ENCODE results near the gene MOSPD3. TPM values are rescaled to one million over a fixed set of nuclear protein-coding genes. Genes with fewer than 3 reads are reported as not detected.

MOSPD3 gene
- total RNA-seq, 1 experiment from 2014 or later: 25.0 TPM

DNA sequence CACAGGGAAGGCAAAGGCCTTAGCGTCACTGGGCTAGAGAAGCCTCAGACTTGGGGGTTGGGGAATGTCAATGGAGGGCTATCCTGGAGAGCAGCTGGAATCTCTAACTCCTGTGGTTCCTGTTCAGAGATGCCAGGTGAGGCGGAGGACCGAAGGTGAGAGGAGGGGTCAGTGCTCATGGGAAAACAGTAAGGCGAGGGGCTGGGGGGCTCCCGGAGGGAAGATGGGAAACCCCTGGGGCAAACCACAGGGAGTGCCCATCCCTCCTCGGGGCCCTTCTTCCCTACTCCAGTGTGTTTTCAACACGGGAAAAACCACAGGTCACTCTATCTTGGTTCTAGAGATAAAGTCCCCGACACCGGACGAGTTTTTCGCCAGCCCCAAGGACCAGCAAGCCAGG, 29.7 kb upstream of the MOSPD3 start:
- intact Hi-C loops (cut with micrococcal nuclease; ENCODE audit: unreplicated experiment) (no loop called here), in situ Hi-C loops (cut with HindIII; ENCODE audit: low pct_unique_long_range_greater_than_20kb, low sequenced_read_pairs) (no loop called here)
- Histone ChIP-seq H3K4me1 (ENCODE audit: control insufficient read depth, insufficient read depth, low read length) (peaks cover 12% of the 10 kb centered on the region), H3K9me3 (ENCODE audit: control insufficient read depth, insufficient read depth, low read depth, low read length) (no peaks in the 10 kb centered on the region), H3K27me3 (ENCODE audit: control insufficient read depth, insufficient read depth, low read length) (no peaks in the 10 kb centered on the region), H3K4me3 (ENCODE audit: low read depth in 2 of 2, low read length in 2 of 2) (no peak overlapping the region), H3K36me3 (ENCODE audit: control insufficient read depth, insufficient read depth, low read length) (peaks cover 9% of the 10 kb centered on the region; the same call in 1 of the 2 replicates), H3K27ac (ENCODE audit: low read length) (no peak overlapping the region)
- TF ChIP-seq, protein P1, sequence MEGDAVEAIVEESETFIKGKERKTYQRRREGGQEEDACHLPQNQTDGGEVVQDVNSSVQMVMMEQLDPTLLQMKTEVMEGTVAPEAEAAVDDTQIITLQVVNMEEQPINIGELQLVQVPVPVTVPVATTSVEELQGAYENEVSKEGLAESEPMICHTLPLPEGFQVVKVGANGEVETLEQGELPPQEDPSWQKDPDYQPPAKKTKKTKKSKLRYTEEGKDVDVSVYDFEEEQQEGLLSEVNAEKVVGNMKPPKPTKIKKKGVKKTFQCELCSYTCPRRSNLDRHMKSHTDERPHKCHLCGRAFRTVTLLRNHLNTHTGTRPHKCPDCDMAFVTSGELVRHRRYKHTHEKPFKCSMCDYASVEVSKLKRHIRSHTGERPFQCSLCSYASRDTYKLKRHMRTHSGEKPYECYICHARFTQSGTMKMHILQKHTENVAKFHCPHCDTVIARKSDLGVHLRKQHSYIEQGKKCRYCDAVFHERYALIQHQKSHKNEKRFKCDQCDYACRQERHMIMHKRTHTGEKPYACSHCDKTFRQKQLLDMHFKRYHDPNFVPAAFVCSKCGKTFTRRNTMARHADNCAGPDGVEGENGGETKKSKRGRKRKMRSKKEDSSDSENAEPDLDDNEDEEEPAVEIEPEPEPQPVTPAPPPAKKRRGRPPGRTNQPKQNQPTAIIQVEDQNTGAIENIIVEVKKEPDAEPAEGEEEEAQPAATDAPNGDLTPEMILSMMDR (IDR thresholded peaks at IDR 0.05): no peak
- no peak for TF ChIP-seq SIN3A (IDR thresholded peaks at IDR 0.05; ENCODE audit: borderline replicate concordance, insufficient read depth, low read depth, low read length)
- TF ChIP-seq TCF7L2 (IDR thresholded peaks at IDR 0.05; ENCODE audit: low read depth, low read length): no peak
- TF ChIP-seq, protein P2, sequence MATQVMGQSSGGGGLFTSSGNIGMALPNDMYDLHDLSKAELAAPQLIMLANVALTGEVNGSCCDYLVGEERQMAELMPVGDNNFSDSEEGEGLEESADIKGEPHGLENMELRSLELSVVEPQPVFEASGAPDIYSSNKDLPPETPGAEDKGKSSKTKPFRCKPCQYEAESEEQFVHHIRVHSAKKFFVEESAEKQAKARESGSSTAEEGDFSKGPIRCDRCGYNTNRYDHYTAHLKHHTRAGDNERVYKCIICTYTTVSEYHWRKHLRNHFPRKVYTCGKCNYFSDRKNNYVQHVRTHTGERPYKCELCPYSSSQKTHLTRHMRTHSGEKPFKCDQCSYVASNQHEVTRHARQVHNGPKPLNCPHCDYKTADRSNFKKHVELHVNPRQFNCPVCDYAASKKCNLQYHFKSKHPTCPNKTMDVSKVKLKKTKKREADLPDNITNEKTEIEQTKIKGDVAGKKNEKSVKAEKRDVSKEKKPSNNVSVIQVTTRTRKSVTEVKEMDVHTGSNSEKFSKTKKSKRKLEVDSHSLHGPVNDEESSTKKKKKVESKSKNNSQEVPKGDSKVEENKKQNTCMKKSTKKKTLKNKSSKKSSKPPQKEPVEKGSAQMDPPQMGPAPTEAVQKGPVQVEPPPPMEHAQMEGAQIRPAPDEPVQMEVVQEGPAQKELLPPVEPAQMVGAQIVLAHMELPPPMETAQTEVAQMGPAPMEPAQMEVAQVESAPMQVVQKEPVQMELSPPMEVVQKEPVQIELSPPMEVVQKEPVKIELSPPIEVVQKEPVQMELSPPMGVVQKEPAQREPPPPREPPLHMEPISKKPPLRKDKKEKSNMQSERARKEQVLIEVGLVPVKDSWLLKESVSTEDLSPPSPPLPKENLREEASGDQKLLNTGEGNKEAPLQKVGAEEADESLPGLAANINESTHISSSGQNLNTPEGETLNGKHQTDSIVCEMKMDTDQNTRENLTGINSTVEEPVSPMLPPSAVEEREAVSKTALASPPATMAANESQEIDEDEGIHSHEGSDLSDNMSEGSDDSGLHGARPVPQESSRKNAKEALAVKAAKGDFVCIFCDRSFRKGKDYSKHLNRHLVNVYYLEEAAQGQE (IDR thresholded peaks at IDR 0.05; ENCODE audit: insufficient read depth in 1 of 2, low read depth in 2 of 2, low read length in 1 of 2): no peak
- no peak for TF ChIP-seq POLR2AphosphoS5 (IDR thresholded peaks at IDR 0.05; ENCODE audit: low read depth, low read length)
- no peak for ATAC-seq
- ChIA-PET POLR2A (no interaction called here), CTCF (no interaction called here)
- no peak for DNase-seq (ENCODE audit: low read depth, low spot score)
- BruUV-seq (replicated peaks): no TSS peak

DNA sequence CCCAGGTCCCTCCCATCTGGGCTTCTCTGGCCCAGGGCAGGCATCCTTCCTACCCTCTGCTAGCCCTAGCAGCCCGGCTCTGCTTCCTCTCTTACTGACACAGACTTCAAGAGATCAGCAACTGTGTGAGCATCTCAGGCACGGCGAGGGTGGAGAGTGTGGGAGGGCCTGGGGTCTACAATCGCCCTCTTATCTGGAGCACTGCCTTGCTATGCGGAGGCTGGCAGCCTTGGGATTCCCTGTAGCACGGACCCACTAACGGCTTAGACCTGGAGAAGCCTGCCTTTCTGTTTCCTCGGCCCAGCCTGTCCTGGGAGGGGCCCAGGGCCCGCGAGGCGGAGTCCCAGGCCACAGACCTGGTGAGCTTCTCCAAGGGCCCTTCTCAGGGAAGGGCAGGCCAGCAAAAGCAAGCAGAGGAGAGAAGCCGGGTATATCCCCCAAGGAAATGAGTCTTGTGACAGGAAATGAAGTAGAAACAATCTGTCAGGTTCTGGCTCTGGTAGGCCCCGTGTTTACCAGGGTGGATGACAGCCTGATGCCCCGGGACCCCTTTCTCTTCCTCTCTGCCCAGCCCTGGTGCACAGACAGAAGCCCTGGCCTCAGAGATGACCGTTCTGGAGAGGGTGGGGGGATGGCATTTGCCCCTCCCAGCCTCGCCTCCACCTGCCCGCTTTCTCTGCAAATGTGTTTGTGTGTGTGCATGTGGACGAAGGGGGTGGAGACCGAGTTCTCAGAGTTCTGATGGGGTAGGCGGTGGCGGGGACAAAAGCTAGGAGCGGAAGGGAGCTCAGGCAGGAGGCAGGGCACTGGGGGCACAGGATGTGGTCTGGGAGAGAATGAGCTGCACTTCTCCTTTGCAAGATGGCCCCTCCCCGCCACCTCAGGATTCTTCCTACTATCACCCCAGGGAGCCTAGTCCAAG, 28.9 kb upstream of the MOSPD3 start:
- intact Hi-C loops (cut with micrococcal nuclease; ENCODE audit: unreplicated experiment) (no loop called here), in situ Hi-C loops (cut with HindIII; ENCODE audit: low pct_unique_long_range_greater_than_20kb, low sequenced_read_pairs) (no loop called here)
- no peaks in the 10 kb centered on the region for H3K9me3 ChIP-seq (ENCODE audit: control insufficient read depth, insufficient read depth, low read depth, low read length)
- ATAC-seq: no peak
- ChIA-PET CTCF (interaction anchor here (0.6 to 0.8 kb wide), 2 partner anchors 49 to 178 kb away, joined by 3 to 5 read pairs; no protein-coding TSS in a partner anchor), POLR2A (no interaction called here)
- no peak for DNase-seq (ENCODE audit: low read depth, low spot score)
- TF ChIP-seq TCF7L2 (IDR thresholded peaks at IDR 0.05; ENCODE audit: low read depth, low read length) (no peak), POLR2AphosphoS5 (IDR thresholded peaks at IDR 0.05; ENCODE audit: low read depth, low read length) (no peak), SIN3A (IDR thresholded peaks at IDR 0.05; ENCODE audit: borderline replicate concordance, insufficient read depth, low read depth, low read length) (no peak)
- TF ChIP-seq, protein P2 (IDR thresholded peaks at IDR 0.05; ENCODE audit: insufficient read depth in 1 of 2, low read depth in 2 of 2, low read length in 1 of 2): no peak
- TF ChIP-seq, protein P1 (IDR thresholded peaks at IDR 0.05): no peak
- H3K27ac ChIP-seq (ENCODE audit: low read length): no peak overlapping the region
- no peak overlapping the region for H3K4me3 ChIP-seq (ENCODE audit: low read depth in 2 of 2, low read length in 2 of 2)
- peaks cover 9% of the 10 kb centered on the region; the same call in 1 of the 2 replicates for H3K36me3 ChIP-seq (ENCODE audit: control insufficient read depth, insufficient read depth, low read length)
- TSS peak; percentile 26 for BruUV-seq (replicated peaks)
- H3K27me3 ChIP-seq (ENCODE audit: control insufficient read depth, insufficient read depth, low read length): no peaks in the 10 kb centered on the region
- peaks cover 12% of the 10 kb centered on the region for H3K4me1 ChIP-seq (ENCODE audit: control insufficient read depth, insufficient read depth, low read length)
